Subcutaneous abdominal adipose tissue (tissue), 5 donors: ENCODE measurements around the gene DHDDS.
A peak's percentile ranks its signal among the peaks of the same experiment; 100 is the strongest.

Experiments used
- H3K27ac ChIP-seq: one replicate; pipeline ENCODE4 v1.7.0; 2013; ENCODE audit warnings: low read depth, mild to moderate bottlenecking, inconsistent platforms, low read length, moderate library complexity
- H3K27me3 ChIP-seq, 5 donors: one replicate each; pipeline ENCODE4 v1.7.0; 2013; ENCODE audit warnings: low read length in 5 of 5, inconsistent platforms in 1 of 5; ENCODE audit not compliant: control insufficient read depth in 5 of 5, insufficient read depth in 4 of 5
- H3K36me3 ChIP-seq, 5 donors: one replicate each; pipeline ENCODE4 v1.7.0; 2013; ENCODE audit warnings: low read length in 5 of 5; ENCODE audit not compliant: control insufficient read depth in 5 of 5, insufficient read depth in 5 of 5
- H3K4me1 ChIP-seq, 5 donors: one replicate each; pipeline ENCODE4 v1.7.0; 2013; ENCODE audit warnings: low read length in 5 of 5, mild to moderate bottlenecking in 3 of 5, moderate library complexity in 1 of 5; ENCODE audit not compliant: control insufficient read depth in 5 of 5, insufficient read depth in 5 of 5
- H3K4me3 ChIP-seq, 5 donors: one replicate each; pipeline ENCODE4 v1.7.0; 2013; ENCODE audit warnings: low read length in 5 of 5, low read depth in 1 of 5
- H3K9ac ChIP-seq, 5 donors: one replicate each; pipeline ENCODE4 v1.7.0; 2013; ENCODE audit warnings: low read length in 5 of 5, mild to moderate bottlenecking in 4 of 5, moderate library complexity in 3 of 5
- H3K9me3 ChIP-seq, 5 donors: one replicate each; pipeline ENCODE4 v1.7.0; 2013; ENCODE audit warnings: low read length in 5 of 5; ENCODE audit not compliant: control insufficient read depth in 5 of 5
- donor health status: healthy.
- donor health status: healthy.
- donor health status: healthy.
- donor health status: healthy.
- donor health status: healthy.

DHDDS gene

DNA sequence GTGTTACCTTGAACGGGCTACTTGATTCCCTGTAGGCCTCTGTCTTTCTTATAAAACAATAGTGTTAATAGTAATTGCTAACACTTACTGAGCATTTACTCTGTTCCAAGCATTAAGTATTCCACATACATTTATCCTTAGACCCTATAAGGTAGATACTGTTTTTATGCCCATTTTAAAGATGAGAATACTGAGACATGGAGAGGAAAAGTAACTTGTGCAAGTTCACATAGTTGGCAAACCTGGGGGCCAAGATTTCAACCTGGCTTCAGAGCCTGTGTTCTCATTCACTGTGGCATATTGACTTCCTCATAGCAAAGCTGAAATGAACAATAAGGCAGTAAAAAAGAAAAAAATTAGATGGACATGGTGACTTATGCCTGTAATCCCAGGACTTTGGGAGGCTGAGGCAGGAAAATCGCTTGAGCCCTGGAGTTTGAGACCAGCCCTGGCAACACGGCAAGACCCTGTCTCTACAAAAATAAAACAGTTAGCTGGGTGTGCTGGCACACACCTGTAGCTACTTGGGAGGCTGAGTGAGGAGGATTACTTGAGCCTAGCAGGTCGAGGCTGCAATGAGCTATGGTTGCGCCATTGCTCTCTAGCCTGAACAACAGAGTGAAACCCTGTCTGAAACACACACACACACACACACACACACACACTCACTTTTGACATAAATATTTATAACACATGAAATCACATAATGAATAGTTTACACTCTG, 20.5 kb downstream of the DHDDS start:
- no peaks in the 10 kb centered on the region for H3K27me3 ChIP-seq
- H3K9ac ChIP-seq = no peak overlapping the region
- H3K4me3 ChIP-seq = no peak overlapping the region
- no peak overlapping the region for H3K27ac ChIP-seq
- H3K36me3 ChIP-seq = peaks cover 32 to 79% (median 65%) of the 10 kb centered on the region in 5 donors
- H3K9me3 ChIP-seq = no peaks in the 10 kb centered on the region
- peaks cover 0 to 4% (median 0%) of the 10 kb centered on the region in 5 donors for H3K4me1 ChIP-seq

DNA sequence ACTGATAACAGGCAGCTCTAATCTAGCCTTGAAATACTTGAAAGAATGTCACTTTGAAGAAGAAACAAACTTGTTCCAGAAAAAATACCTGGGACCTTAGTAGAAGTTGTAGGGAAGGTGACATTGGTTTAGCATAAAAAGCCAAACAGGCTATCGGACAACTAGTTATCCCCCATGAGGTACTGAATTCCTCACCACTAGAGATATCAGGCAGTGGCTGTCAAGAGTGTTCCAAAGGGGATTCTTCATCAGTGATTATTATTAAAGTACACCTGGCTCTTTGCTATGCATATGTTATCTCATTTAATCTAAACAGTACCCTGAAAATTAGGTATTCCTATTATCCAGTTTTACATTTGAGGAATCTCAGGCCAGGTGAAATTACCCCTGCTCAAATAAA, 27.0 kb downstream of the DHDDS start:
- Histone ChIP-seq H3K4me3 (no peak overlapping the region), H3K9ac (no peak overlapping the region), H3K9me3 (no peaks in the 10 kb centered on the region), H3K27me3 (no peaks in the 10 kb centered on the region), H3K36me3 (peaks cover 32 to 86% (median 75%) of the 10 kb centered on the region in 5 donors), H3K4me1 (peaks cover 0 to 3% (median 0%) of the 10 kb centered on the region in 5 donors), H3K27ac (no peak overlapping the region)

DNA sequence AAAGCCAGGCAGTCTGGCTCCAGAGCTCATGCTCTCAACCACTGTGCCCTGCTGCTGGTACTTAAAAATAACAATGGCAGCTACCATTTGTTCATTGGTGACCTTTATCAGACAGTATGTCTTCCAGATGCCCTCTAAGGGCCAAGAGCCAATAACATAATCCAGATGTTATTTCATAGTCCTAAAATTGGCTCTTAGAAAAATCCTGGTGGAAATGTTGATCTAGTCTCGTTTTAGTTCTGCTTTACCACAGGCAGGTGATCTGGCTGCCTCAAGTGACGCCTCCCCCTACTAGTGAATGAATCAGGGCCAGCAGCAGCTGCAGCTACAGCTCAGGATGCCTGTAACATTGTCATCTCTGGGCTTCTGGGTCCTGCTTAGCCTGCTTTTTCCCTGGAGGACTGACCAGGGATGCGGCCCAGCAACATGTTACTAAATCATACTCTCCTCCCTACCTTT, 27.5 kb downstream of the DHDDS start:
- Histone ChIP-seq H3K27ac (no peak overlapping the region), H3K36me3 (peaks cover 32 to 88% (median 80%) of the 10 kb centered on the region in 5 donors), H3K9me3 (no peaks in the 10 kb centered on the region), H3K27me3 (no peaks in the 10 kb centered on the region), H3K9ac (no peak overlapping the region), H3K4me1 (peaks cover 0 to 3% (median 0%) of the 10 kb centered on the region in 5 donors), H3K4me3 (no peak overlapping the region)

DNA sequence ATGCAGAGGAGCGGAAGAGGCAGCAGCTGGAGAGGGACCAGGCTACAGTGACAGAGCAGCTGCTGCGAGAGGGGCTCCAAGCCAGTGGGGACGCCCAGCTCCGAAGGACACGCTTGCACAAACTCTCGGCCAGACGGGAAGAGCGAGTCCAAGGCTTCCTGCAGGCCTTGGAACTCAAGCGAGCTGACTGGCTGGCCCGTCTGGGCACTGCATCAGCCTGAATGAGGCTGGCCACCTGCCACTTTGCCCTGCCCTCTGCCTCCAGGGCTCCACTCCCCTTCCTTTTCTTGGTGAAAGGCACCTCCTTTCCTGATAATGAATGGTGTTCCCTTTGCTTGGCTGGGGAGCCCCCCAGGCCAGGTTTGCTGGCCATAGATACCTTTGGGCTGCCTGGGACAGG, 36.8 kb downstream of the DHDDS start:
- Histone ChIP-seq H3K36me3 (peaks cover 18 to 61% (median 53%) of the 10 kb centered on the region in 5 donors), H3K9ac (peak overlapping the region in 1 of 5 donors; percentile 5), H3K4me3 (no peak overlapping the region), H3K9me3 (no peaks in the 10 kb centered on the region), H3K4me1 (peaks cover 7 to 40% (median 38%) of the 10 kb centered on the region in 5 donors), H3K27me3 (no peaks in the 10 kb centered on the region), H3K27ac (no peak overlapping the region)

DNA sequence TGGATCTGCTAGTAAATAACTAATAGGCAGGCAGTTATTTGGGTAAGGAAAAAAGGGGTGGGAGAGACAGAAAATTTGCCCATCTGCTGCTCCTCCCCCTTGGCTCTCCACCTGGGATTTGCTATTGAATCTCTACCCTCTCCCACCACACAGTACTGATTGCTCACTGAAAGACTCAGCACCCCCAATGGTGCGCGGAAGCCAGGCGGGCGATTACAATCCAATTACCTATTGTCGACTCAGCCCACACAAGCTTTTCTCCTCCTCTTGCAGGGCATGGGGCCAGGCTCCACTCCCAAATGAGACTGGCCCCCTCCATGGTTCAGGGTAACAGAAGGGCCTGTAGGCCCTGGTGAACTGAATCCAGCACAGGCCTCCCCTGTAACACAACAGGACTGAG, 37.4 kb downstream of the DHDDS start:
- no peaks in the 10 kb centered on the region for H3K27me3 ChIP-seq
- H3K4me3 ChIP-seq = no peak overlapping the region
- no peaks in the 10 kb centered on the region for H3K9me3 ChIP-seq
- H3K4me1 ChIP-seq = peaks cover 8 to 44% (median 40%) of the 10 kb centered on the region in 5 donors
- H3K9ac ChIP-seq = no peak overlapping the region
- H3K27ac ChIP-seq = no peak overlapping the region
- peaks cover 25 to 62% (median 52%) of the 10 kb centered on the region in 5 donors for H3K36me3 ChIP-seq

DNA sequence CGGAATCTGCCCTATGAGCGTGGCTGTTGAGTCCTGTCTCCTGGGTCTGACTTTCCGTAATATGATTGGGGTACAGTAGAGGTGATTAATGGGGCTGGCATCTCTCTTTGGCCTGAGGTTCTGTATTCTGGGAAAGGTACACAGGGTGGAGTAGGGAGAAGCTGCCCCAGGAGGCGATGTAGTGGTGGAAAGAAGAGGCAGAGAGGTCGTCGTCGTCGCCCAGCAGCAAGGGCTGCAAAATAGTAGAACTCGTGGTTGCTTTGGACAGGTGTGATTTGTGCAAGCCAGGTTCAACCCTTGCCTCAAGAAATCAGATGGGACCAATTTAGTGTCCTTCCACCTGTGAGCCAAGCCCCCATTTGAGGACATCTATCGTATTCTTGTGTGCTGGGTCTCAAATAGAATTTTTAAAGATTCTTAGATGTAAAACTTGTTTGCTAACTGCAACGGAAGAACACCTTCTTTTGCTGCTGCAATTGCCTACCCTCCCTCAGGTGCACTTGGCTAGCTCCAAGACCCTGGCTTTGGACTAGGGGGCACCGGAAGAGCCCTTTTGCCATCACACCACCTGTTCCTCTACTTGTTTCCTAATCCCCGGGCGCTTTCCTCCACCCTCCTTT, 38.9 kb downstream of the DHDDS start:
- H3K36me3 ChIP-seq = peaks cover 27 to 54% (median 44%) of the 10 kb centered on the region in 5 donors
- no peak overlapping the region for H3K27ac ChIP-seq
- H3K9ac ChIP-seq = peak overlapping the region in 1 of 5 donors; percentile 15
- peak overlapping the region; percentile 41 to 80 (median 69) for H3K4me3 ChIP-seq
- H3K4me1 ChIP-seq = peaks cover 8 to 44% (median 40%) of the 10 kb centered on the region in 5 donors
- no peaks in the 10 kb centered on the region for H3K9me3 ChIP-seq
- no peaks in the 10 kb centered on the region for H3K27me3 ChIP-seq

DNA sequence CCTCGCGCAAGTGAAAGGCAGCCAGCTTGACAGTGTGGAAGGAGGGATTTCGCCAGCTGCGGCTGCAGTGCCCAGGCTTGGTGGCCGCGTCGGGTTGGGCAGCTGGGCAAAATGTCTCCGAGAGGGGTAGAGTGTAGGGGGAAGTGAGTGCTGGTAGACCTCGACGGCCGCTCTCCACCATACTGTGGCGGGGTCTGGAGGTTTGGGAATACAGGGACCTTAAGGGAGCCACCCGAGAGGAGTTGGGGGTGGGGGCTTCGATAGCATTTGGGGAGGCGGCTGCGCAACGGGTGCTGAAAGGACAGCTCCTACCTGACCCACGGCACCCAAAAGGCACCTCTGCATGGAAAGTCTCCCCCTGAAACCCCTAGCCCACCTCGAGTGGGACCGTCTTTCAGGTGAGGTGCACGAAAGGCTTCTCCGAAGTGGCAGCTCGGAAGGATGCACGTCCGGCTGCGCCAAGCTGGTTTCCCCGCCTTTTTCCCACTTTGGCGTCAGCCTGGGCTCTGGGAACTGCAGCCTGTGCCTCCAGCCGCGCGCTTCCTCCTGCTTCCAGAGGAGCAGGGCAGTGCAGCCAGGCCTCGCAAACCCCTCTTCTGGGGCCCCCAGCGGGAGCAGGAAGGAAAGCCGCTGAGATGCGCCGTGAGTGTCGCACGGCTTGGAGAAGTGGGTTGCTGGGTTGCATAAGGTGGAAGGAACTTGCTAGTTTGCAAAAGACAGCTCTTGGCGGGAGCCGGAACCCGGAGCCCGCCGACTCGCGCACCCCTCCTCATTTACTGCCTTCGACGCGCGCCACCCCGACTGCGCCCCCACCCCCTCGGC, 39.6 kb downstream of the DHDDS start:
- H3K9ac ChIP-seq = peak overlapping the region in 3 of 5 donors; percentile 7 to 56 (median 34)
- peak overlapping the region; percentile 91 for H3K27ac ChIP-seq
- H3K4me3 ChIP-seq = peak overlapping the region; percentile 59 to 81 (median 69)
- H3K36me3 ChIP-seq = peaks cover 29 to 54% (median 42%) of the 10 kb centered on the region in 5 donors
- no peaks in the 10 kb centered on the region for H3K27me3 ChIP-seq
- H3K9me3 ChIP-seq = no peaks in the 10 kb centered on the region
- peaks cover 8 to 44% (median 40%) of the 10 kb centered on the region in 5 donors for H3K4me1 ChIP-seq

DNA sequence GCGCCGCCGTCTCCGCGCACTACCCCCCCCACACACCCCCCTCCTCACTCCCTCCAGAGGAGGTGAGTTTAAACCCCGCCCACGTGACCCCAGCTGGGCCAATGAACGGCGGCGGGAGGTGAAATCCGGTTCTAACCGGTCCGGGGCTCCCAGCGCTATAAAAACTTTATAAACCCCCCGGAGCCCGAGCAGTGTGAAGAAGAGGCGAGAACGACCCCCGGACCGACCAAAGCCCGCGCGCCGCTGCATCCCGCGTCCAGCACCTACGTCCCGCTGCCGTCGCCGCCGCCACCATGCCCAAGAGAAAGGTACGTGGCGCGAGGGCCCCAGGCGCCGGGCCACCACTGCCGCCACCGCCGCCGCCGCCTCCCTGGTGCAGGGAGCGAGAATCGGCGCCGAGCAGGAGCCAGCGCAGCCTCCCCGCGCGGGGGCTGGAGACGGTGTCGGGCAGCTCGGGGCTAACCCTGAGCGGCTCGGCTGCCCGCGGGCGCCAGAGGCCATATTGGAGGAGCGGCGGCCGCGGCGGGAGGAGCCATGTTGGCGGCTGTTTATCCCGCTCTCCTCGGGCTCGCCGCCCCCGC, 40.3 kb downstream of the DHDDS start, which contains the start of gene HMGN2:
TSS of gene HMGN2 (plus strand) at position 121 of the 581 bp plus-strand sequence. CDS start at position 294, 173 bp downstream.
- H3K36me3 ChIP-seq = peaks cover 30 to 54% (median 37%) of the 10 kb centered on the region in 5 donors
- H3K9me3 ChIP-seq = no peaks in the 10 kb centered on the region
- H3K9ac ChIP-seq = peak within 1 kb of the TSS in 4 of 5 donors; percentile 17 to 86 (median 80)
- no peaks in the 10 kb centered on the region for H3K27me3 ChIP-seq
- peak within 1 kb of the TSS; percentile 69 to 81 (median 80) for H3K4me3 ChIP-seq
- peaks cover 8 to 44% (median 40%) of the 10 kb centered on the region in 5 donors for H3K4me1 ChIP-seq
- peak within 1 kb of the TSS; percentile 91 for H3K27ac ChIP-seq
